ENCODE measurements around the gene ELFN1.

Gene ELFN1

DNA sequence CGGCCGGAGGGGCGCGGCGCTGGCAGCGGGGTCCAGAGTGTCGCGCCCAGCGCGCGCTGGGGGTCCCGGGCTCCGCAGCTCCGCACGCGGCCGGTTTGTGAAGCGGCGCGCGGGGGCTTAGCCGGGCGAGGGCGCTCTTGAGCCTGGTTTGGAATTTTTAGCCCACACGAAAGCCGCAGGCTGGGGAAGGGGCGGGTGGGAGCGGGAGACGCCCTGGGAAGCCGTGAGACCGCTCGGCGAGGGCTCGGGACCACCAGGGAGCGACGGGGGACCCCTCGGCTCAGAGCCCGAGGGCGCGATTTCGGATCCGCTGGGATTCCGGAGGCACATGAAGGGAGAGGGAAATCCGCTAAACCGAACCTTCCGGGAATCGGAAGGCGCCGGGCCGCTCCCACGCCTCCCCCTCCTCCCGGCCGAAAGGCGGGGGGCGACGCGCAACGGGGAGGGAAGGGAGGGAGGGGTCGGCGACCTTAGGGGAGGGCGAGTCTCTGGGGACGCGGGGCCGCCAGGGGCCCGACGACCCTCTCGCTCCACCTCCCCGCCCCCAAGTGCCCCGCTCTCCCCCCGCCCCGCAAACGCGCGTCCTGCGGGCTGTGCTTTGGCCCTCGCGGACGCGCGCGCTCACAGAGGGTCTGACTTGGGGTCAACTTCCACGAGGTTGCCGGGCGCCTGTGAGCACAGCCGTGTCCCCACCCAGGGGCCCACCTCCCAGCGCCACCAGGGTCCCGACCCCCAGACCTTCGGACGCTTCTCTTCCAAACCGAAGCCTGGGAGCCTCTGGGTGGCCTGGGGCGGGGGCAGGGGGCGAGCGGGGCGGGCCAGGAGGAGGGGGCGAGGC lies 5.1 kb upstream of the ELFN1 start:
- peak in 1 of 2 experiments; percentile 28 for DNase-seq

- no peak for DNase-seq
Observed at GRCh38 chr7:1665549-1666316, 4.3 kb upstream of the ELFN1 start.

- DNase-seq = peak in 1 of 2 experiments; percentile 20
Observed at GRCh38 chr7:1666317-1666822, 3.7 kb upstream of the ELFN1 start.

DNA sequence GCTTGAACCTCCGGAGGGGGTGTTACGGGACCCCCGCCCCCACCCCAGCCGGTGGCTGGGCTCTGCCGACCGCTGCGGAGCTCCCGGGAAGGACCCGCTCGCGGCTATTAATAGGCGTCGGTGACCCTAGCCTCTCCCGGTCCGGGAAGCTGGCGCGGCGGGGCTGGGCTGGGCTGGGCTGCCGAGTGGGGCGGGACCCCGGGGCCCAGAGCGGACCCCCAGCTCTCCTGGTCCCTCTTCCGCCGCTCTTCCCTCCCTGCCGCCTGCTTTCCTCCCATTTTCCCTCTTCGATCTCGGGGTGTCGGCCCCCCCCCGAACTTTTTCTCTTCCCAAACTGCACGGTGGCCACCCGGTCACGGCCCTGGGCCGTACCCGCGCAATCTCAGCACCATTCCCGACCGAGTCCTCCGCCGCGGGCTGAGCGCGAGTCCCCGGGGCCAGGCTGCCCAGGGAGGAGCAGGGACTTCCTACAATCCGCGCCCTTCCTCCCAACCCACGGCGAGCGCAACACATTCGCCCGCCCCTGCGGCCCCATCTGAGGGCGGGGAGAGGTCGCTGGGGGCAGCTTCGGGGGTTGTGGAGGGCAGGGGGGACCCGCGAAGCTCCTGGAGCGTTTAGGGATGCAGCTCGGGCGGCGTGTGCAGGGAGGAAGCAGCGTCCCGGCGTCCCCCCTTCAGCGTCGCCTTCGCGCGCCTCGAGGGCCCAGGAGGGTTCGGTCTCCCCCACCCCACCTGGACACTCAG lies 3.1 kb upstream of the ELFN1 start:
- DNase-seq = no peak

DNA sequence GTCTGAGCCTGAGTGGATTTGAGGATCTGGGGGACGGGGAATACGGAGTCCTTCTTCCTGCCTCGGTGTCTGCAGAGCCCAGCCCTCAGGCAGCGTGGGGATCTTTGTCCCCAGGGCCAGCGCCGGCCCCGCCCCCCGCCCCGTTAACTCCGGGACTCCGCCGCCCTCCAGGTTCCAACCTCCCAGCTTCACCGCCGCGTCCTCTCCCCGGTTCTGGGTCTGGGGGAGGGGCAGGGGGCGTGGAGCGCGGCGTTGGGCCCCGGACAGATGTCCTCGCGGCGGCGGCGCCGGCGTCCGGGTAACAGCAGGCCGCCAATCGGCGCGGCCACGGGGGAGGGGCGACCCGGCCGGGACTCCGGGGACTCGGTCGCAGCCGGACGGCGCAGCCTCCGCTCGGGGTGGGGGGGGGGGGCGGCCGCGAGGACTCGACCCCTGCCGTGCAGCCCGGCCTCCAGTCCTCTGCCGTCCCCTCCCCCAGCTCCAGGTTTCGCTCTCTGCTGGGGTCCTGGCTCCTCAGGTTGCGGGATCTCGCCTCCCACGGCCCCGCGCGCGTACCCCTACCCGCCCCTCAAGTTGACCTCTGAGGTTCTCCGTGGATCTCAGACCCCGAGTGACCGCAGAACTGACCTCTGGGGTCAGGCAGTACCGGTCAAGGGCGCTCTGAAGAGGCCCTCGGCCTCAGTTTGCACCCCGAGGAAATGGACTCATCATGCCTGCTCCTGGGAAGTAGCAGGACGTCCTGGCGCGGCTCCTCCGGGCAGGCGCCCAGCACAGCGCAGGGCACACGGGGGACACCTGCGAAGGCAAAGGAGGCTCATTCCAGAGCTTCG lies 2.3 kb upstream of the ELFN1 start:
- DNase-seq = no peak

GRCh38 chr7:1668396-1669063 lies 1.5 kb upstream of the ELFN1 start:
- peak in 1 of 2 experiments; percentile 20 for DNase-seq

- no peak for DNase-seq
Observed at GRCh38 chr7:1669064-1669951, 769 bp upstream of the ELFN1 start.

GRCh38 chr7:1670894-1671593 lies 967 bp downstream of the ELFN1 start:
- DNase-seq = no peak

GRCh38 chr7:1671594-1672451 lies 1.7 kb downstream of the ELFN1 start:
- DNase-seq = no peak

GRCh38 chr7:1672851-1673486 lies 2.9 kb downstream of the ELFN1 start:
- DNase-seq = no peak

DNA sequence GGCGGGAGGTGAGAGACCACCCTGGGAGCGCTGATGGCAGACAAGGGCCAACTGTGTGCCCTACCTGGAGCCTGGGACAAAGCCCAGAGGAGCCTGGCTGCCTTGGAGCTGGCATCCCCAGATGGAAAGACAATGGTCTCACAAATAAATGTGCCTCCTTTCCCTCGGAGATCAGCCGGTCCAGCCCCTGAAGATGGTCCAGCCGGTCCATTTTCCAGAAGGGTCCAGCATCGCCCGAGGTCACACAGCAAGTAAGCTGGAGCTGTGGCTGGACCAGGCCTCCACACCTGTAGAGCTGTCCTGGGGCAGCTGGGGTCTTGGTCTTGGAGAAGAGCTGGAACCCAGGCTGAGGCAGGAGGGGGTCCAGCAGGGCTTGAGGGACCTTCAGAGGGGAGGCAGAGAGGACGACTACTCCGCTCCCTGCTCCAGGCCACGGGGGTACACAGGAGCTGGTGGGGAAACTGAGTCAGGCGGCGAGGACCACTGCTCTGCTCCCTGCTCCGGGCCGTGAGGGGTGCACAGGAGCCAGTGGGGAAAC lies 3.6 kb downstream of the ELFN1 start:
- DNase-seq = no peak

GRCh38 chr7:1674161-1675035 lies 4.3 kb downstream of the ELFN1 start:
- no peak for DNase-seq

DNA sequence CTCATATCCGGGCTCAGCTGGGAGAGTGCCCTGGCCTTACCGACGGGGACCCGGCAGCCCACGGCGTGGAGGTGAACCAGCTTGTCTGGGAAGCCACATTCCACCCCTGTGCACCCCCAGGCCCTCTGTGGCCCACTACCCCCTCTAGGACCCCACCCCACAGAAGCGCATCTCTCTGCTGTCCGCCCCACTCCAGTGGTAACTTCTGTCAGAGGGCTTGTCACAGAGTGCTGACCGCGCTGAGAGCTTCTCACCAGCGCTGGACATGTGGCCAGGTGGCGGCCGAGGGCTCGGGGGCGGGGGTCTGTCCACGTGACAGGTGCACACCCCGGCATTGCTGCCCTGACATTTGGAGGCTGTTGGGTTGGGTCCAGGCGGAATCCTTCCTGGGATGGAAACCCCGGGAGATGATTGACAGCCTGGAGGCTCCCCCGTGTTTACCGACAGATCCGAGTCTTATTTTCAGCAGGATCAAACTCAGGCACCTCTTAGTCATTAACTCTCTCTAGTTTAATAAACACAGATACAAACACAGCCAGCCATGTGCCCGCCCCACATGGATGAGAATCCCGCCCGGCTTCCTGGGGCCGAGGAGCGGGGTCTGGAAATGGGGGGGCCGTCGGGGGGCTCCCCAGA lies 5.1 kb downstream of the ELFN1 start:
- no peak for DNase-seq

DNA sequence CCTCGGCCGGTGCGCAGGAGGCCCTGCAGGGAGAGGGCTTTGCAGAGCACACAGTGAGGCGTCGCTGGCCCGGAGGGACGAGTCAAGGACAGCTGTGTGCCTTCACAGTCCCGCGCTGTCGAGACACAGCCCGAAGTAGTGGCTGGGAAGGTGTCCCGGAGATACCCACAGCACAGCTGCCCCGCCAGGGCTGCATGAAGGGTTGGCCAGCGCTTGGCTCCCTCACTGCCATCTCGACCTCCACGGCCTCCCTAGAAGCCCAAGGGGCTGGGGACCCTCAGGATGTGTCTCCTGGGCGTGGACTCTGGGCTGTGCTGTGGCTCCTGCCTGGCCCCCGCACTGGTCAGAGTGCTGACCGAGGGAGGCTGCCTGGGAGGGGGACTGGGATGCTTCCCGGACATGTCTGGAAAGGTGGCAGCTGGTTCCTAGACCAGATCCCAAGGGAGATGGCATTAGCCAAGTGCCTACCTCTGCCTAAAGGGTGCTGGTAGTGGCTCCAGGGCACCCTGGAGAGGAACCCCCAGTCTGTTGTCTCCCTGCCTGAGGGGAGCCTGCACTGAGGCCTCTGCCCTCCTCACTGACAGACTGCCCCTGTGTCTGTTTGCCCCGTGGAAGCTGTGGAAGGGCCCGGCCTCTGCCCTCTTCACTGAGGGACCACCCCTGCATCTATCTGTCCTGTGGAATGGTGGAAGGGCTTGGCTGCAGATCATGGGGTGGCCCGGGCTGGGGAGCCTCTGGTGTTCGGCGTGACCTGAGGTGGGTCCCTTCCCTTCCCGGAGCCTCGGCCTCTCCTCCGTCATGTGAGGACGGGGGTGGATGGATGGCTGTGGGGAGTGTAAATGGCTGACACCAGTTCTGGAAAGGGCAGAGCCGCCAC lies 5.8 kb downstream of the ELFN1 start:
- no peak for DNase-seq

DNA sequence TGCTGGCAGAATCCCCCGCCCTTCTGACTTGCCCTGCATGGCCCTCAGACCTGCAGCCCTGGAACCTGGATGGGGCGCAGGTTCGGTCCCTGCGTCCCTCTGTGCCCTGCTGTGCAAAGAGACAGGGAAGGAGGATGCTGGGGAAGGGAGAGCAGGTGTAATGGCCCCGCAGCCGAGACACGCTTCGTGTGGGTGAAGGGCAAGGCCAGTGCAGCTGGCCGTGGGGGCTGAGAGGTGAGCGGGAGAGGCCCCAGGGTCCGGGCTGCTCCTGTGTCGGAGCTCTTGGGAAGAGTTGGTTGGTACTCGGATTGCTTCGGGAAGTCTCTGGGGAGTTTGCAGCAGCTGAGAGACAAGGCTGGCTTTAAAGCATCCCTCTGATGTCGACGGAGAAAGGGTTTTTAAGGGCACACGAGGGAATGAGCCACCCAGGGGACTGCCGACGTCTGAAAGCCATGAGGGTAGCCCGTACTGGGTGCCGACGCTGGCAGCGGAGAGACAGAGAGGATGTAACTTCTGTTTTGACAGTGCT lies 6.5 kb downstream of the ELFN1 start:
- no peak for DNase-seq
